HG03060 (cell line): ENCODE data around the gene RGS11.
"Not testable (repeated sequence)": the region's sequence is repeated elsewhere in the genome, so short reads cannot be mapped to it uniquely, and the experiment has no call there.

ENCODE experiments used
- ATAC-seq: cut with Tn5 transposase; IDR thresholded peaks from one replicate; pipeline ENCODE4 v1.9.1; 2021; ENCODE audit warnings: low read depth, moderate number of reproducible peaks; ENCODE audit not compliant: unreplicated experiment

RGS11 gene

DNA sequence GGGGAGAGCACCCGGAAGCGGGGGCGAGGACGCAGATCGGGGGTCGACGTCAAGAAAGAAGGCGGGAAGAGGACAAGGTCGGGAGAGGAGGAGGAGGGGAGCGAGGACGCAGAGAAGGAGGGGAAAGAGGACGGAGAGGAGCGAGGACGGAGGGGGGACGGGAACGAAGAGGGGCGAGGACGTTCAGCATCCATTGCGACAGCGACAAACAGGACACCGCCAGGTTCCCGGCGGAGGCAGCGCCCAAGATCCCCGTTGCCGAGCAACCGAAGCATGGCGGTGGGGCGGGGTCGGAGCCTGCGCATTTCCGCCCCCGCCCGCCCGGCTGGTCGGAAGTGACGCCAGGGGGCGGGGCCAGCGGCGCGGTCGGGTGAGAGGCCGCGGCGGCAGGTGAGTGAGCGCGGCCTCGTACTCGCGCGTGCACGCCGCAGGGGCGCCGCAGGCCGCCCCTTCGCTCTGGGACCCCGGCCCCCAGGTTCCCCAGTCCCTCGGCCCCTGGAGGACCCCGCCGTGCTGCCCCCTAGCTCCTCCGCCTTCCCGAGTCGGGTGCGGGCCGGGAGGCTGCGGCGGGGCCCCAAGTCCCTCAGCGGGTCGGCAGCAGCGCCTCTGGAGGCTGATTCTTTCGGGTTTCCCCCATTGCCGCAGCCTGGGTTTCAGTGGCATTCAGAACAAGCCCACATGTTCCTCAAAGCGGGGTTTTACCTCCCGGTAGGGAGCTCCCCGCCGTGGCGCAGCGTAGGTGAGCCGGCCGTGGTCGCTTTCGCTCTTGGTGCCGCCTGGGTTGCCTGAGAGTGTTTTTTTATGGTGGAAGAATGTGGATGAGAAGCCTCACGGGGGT lies 41.1 kb downstream of the RGS11 start, which contains the start of gene FAM234A:
Gene FAM234A (plus strand): TSS at position 354 of the 838 bp plus-strand sequence. CDS start 19,593 bp downstream, outside the sequence.
- ATAC-seq: no peak

GRCh38 chr16:230949-231348 lies 44.8 kb downstream of the RGS11 start:
- ATAC-seq: no peak

- not testable (repeated sequence) for ATAC-seq
Measured at GRCh38 chr16:230351-230750, 45.4 kb downstream of the RGS11 start.

- no peak for ATAC-seq
Measured at GRCh38 chr16:229731-230281, 45.9 kb downstream of the RGS11 start.

DNA sequence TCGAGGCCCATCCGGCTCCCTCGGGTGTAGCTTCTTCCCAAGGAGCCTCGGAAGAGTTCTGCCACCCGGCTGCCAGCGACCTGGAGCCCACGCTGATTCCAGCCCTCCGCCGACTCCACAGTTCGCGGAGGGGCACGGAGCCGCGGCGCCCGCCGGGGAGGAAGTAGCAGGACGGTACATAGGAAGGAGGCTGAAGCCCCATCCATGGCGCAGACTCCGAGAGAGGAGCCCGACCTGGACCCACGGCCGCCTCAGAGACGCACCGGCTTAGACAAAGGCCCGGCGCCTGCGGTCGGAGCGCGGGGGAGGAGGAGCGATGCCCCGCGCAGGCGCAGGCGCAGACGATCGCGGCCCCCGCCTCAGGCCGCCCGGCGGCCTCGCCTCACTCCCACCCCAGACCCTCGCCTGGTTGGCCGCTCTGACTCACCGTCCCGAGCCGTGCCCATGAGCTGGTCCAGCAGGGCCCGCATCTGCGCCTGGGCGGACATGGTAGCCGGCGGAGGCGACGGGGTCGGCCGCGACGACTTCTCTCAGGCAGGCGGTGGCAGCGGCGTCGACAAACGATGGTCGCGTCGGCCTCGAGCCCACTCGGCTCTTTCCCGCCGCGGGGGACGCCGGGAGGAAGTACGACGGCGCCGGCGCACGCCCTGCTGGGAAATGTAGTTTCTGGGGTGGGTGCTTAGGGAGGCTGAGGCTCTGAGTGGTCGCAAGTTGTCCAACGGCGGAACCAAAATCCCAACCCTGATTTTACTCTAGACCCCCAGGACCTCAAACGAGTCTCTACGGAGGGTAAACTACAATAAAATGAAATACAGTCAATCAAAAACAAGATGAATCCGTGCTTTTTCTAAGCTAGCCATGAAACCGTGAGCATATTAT lies 46.7 kb downstream of the RGS11 start, which contains the start of gene LUC7L:
Gene LUC7L (minus strand): TSS at position 598 of the 879 bp plus-strand sequence. CDS start 110 bp downstream, at position 488.
- ATAC-seq: peak; percentile 50

DNA sequence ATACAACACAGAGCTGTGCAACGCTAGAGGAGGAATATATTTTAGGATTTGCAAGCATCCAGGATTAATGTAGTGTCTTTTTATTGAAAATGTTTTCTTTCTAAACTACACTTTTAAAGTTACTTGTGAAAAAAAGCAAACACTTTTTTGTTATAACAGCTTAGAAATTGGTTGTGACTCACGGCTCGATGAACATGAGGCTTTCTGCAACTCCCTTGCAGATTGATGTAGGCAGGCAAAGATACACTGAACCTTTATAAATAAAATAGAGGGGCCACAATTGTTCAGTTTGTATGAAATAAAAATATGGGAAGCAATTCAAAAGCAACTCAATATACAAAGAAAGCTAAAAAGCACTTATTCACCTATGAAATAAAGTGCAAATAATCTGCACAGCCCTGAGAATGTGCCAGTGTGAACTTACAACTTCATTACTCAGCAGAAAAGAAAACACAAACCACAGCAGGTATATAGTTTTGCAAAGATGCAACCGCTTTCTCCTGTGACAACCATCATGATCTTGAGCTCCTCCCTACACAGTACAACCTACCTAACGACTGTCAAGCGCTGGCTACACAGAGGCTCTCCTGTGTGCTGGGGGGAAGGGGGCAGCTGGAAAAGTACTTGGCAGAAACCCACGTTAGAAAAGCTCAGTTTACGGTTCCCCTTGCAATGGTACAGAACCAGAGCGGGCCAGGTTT lies 47.4 kb downstream of the RGS11 start:
- no peak for ATAC-seq

- no peak for ATAC-seq
Measured at GRCh38 chr16:220021-220420, 55.7 kb downstream of the RGS11 start.
